GM23338 (cell line): ENCODE data around the gene RENBP. TPM values are rescaled to one million over a fixed set of nuclear protein-coding genes. Genes with fewer than 3 reads are reported as not detected.

ENCODE experiments used
- ATAC-seq: fragments of 200-7000 bp; cut with Tn5 transposase; 3 replicates; pipeline ENCODE4 v1.9.1; 2020
- DNase-seq: peaks from one replicate; pipeline ENCODE4 v3.0.0-alpha.2; 2015; ENCODE audit warnings: low spot score
- H2AFZ ChIP-seq: fragments of 200-600 bp; sonication (generic); 2 replicates; pipeline ENCODE4 v1.8.0; 2016; ENCODE audit warnings: antibody characterized with exemption, mild to moderate bottlenecking, moderate library complexity
- H3F3A ChIP-seq: fragments of 200-600 bp; sonication (generic); replicated peaks from 2 replicates; pipeline ENCODE4 v1.8.0; 2017; ENCODE audit warnings: antibody characterized with exemption, mixed run types, low read depth
- H3K27ac ChIP-seq: fragments of 200-600 bp; sonication (generic); 2 replicates; pipeline ENCODE4 v1.6.1; 2016; ENCODE audit warnings: low read depth
- H3K27me3 ChIP-seq: fragments of 200-600 bp; sonication (generic); 2 replicates; pipeline ENCODE4 v1.8.0; 2016; ENCODE audit warnings: mild to moderate bottlenecking, mixed run types, moderate library complexity; ENCODE audit not compliant: insufficient read depth
- H3K36me3 ChIP-seq: fragments of 200-600 bp; sonication (generic); 2 replicates; pipeline ENCODE4 v1.8.0; 2016; ENCODE audit warnings: mild to moderate bottlenecking; ENCODE audit not compliant: insufficient read depth
- H3K4me1 ChIP-seq: fragments of 200-600 bp; sonication (generic); 2 replicates; pipeline ENCODE4 v1.8.0; 2016; ENCODE audit warnings: mild to moderate bottlenecking, moderate library complexity; ENCODE audit not compliant: insufficient read depth
- H3K4me2 ChIP-seq: fragments of 200-600 bp; sonication (generic); 2 replicates; pipeline ENCODE4 v1.7.1; 2017; ENCODE audit warnings: mixed run types
- H3K4me3 ChIP-seq: fragments of 200-600 bp; sonication (generic); 2 replicates; pipeline ENCODE4 v1.6.1; 2016; ENCODE audit warnings: mixed run types
- H3K79me2 ChIP-seq: fragments of 200-600 bp; sonication (generic); replicated peaks from 2 replicates; pipeline ENCODE4 v1.8.0; 2017; ENCODE audit warnings: mild to moderate bottlenecking; ENCODE audit not compliant: insufficient read depth
- H3K9me2 ChIP-seq: fragments of 200-600 bp; sonication (generic); 2 replicates; pipeline ENCODE4 v1.8.0; 2017; ENCODE audit not compliant: insufficient read depth
- H4K20me1 ChIP-seq: fragments of 200-600 bp; sonication (generic); replicated peaks from 2 replicates; pipeline ENCODE4 v1.8.0; 2017; ENCODE audit warnings: mild to moderate bottlenecking; ENCODE audit not compliant: insufficient read depth
- H3K27ac Mint-ChIP-seq: 2 replicates; pipeline ENCODE4 v1.8.0; 2020; ENCODE audit warnings: inconsistent platforms, mild to moderate bottlenecking, moderate library complexity, mixed read lengths
- H3K27me3 Mint-ChIP-seq: 3 replicates; pipeline ENCODE4 v1.8.0; 2022; ENCODE audit warnings: low read depth, mild to moderate bottlenecking, moderate library complexity, mixed read lengths, inconsistent platforms; ENCODE audit not compliant: insufficient read depth, poor library complexity
- H3K36me3 Mint-ChIP-seq: 3 replicates; pipeline ENCODE4 v1.8.0; 2021; ENCODE audit warnings: low read depth, mild to moderate bottlenecking, inconsistent platforms, moderate library complexity, mixed read lengths
- H3K4me1 Mint-ChIP-seq: 3 replicates; pipeline ENCODE4 v1.8.0; 2020; ENCODE audit warnings: mild to moderate bottlenecking, inconsistent platforms, mixed read lengths
- H3K4me3 Mint-ChIP-seq: 3 replicates; pipeline ENCODE4 v1.8.0; 2021; ENCODE audit warnings: moderate library complexity, mild to moderate bottlenecking, inconsistent platforms, mixed read lengths
- H3K9me3 Mint-ChIP-seq: 3 replicates; pipeline ENCODE4 v1.8.0; 2020; ENCODE audit warnings: moderate library complexity, mild to moderate bottlenecking, inconsistent platforms, mixed read lengths
- CREB1 ChIP-seq: fragments of 250-450 bp; sonication (Bioruptor Pico); IDR thresholded peaks from 2 replicates; pipeline ENCODE4 v1.5.0; 2020; ENCODE audit warnings: low read depth, mild to moderate bottlenecking, moderate library complexity
- EZH2 ChIP-seq: fragments of 200-600 bp; sonication (generic); IDR thresholded peaks from one replicate; pipeline ENCODE4 v1.8.0; 2017; ENCODE audit warnings: antibody characterized with exemption, mild to moderate bottlenecking, low read depth; ENCODE audit not compliant: unreplicated experiment
- EZH2phosphoT487 ChIP-seq: fragments of 200-600 bp; sonication (generic); IDR thresholded peaks from one replicate; pipeline ENCODE4 v1.8.1; 2018; ENCODE audit warnings: antibody characterized with exemption; ENCODE audit not compliant: unreplicated experiment
- JUNB ChIP-seq: IDR thresholded peaks from one replicate; pipeline ENCODE4 v1.6.1; 2016; ENCODE audit warnings: antibody characterized with exemption; ENCODE audit not compliant: unreplicated experiment
- NANOG ChIP-seq: IDR thresholded peaks from 2 replicates; pipeline ENCODE4 v1.6.1; 2016; ENCODE audit warnings: antibody characterized with exemption, borderline replicate concordance
- POLR2AphosphoS5 ChIP-seq: IDR thresholded peaks from 2 replicates; pipeline ENCODE4 v1.6.1; 2016; ENCODE audit warnings: antibody characterized with exemption, low read depth
- STAT1 ChIP-seq: IDR thresholded peaks from one replicate; pipeline ENCODE4 v1.6.1; 2016; ENCODE audit warnings: antibody characterized with exemption; ENCODE audit not compliant: unreplicated experiment
- ZNF114 ChIP-seq: fragments of 250-450 bp; sonication (Bioruptor Pico); IDR thresholded peaks from 2 replicates; pipeline ENCODE4 v1.5.0; 2020; ENCODE audit warnings: mild to moderate bottlenecking, moderate library complexity
- ZNF331 ChIP-seq: fragments of 250-450 bp; sonication (Bioruptor Pico); IDR thresholded peaks from 2 replicates; pipeline ENCODE4 v1.5.0; 2020; ENCODE audit warnings: low read depth, mild to moderate bottlenecking, moderate library complexity
- polyA plus RNA-seq: library from polyadenylated mRNA; unstranded; fragments of >200 nt; fragmentation: Nextera tagmentation; extraction: Ambion mirVana; gene quantifications from 2 replicates; pipeline ENCODE4 v1.2.1, GENCODE V29; 2016
- total RNA-seq: library from RNA; depleted of rRNA; stranded (reverse); fragments of >200 nt; shearing (Covaris generic); gene quantifications from 2 replicates; pipeline ENCODE4 v1.2.3, GENCODE V29; 2014
- TF ChIP-seq, protein P1 (sequence below), 2 experiments: fragments of 200-600 bp in 1 of 2; sonication (generic) in 1 of 2; conservative IDR thresholded peaks; 2 replicates each; pipeline versions ENCODE4 v1.5.1 to v1.6.1; 2016 to 2017; ENCODE audit warnings: antibody characterized with exemption in 2 of 2, low read depth in 2 of 2, mild to moderate bottlenecking in 2 of 2, moderate library complexity in 1 of 2
- TF ChIP-seq, protein P2 (sequence below): fragments of 250-450 bp; sonication (Bioruptor Pico); IDR thresholded peaks from 2 replicates; pipeline ENCODE4 v1.5.0; 2020; ENCODE audit warnings: mild to moderate bottlenecking, moderate library complexity
- TF ChIP-seq, protein P3 (sequence below): IDR thresholded peaks from 2 replicates; pipeline ENCODE4 v1.6.1; 2016; ENCODE audit warnings: antibody characterized with exemption
- TF ChIP-seq, protein P4 (sequence below): IDR thresholded peaks from one replicate; pipeline ENCODE4 v1.6.1; 2018; ENCODE audit warnings: antibody characterized with exemption; ENCODE audit not compliant: unreplicated experiment

RENBP gene
- total and polyA plus RNA-seq, 2 experiments from 2014 or later, result 2.0 to 10.3 TPM

DNA sequence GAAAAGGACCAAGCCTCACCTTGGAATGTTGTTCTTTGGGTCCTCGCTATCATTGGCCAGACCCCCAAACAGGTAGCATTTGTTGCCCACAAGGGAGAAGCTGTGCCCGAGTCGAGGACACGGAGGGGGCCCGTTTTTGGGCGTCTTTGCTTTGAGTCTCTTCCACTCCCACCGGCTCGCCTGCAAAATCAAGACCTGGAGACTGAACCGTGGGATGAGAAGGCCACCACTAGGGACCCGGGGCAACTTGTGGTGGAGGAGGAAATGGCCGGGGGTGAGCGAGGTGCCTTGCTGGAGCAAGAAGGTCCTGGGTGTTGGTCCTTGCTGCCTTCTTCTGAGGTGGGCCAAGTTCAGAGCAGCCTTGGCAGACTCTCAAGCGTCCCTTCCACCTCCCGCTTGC is 19.7 kb upstream of the RENBP start:
- DNase-seq (no peak), ATAC-seq (no peak)
- peaks cover 12% of the 10 kb centered on the region for H3K4me1 ChIP-seq
- H3K79me2 ChIP-seq, result peaks cover 63% of the 10 kb centered on the region
- H3K9me3 Mint-ChIP-seq, result no peaks in the 10 kb centered on the region; the same call in 2 of the 3 replicates
- H2AFZ ChIP-seq, result no peak overlapping the region
- no peaks in the 10 kb centered on the region for H3F3A ChIP-seq
- H4K20me1 ChIP-seq, result peaks cover 17% of the 10 kb centered on the region
- H3K36me3 ChIP-seq, result no peaks in the 10 kb centered on the region
- TF ChIP-seq, protein P1, sequence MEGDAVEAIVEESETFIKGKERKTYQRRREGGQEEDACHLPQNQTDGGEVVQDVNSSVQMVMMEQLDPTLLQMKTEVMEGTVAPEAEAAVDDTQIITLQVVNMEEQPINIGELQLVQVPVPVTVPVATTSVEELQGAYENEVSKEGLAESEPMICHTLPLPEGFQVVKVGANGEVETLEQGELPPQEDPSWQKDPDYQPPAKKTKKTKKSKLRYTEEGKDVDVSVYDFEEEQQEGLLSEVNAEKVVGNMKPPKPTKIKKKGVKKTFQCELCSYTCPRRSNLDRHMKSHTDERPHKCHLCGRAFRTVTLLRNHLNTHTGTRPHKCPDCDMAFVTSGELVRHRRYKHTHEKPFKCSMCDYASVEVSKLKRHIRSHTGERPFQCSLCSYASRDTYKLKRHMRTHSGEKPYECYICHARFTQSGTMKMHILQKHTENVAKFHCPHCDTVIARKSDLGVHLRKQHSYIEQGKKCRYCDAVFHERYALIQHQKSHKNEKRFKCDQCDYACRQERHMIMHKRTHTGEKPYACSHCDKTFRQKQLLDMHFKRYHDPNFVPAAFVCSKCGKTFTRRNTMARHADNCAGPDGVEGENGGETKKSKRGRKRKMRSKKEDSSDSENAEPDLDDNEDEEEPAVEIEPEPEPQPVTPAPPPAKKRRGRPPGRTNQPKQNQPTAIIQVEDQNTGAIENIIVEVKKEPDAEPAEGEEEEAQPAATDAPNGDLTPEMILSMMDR (conservative IDR thresholded peaks at IDR 0.05; ENCODE audit: low read depth in 2 of 2), result no peak
- TF ChIP-seq, protein P2, sequence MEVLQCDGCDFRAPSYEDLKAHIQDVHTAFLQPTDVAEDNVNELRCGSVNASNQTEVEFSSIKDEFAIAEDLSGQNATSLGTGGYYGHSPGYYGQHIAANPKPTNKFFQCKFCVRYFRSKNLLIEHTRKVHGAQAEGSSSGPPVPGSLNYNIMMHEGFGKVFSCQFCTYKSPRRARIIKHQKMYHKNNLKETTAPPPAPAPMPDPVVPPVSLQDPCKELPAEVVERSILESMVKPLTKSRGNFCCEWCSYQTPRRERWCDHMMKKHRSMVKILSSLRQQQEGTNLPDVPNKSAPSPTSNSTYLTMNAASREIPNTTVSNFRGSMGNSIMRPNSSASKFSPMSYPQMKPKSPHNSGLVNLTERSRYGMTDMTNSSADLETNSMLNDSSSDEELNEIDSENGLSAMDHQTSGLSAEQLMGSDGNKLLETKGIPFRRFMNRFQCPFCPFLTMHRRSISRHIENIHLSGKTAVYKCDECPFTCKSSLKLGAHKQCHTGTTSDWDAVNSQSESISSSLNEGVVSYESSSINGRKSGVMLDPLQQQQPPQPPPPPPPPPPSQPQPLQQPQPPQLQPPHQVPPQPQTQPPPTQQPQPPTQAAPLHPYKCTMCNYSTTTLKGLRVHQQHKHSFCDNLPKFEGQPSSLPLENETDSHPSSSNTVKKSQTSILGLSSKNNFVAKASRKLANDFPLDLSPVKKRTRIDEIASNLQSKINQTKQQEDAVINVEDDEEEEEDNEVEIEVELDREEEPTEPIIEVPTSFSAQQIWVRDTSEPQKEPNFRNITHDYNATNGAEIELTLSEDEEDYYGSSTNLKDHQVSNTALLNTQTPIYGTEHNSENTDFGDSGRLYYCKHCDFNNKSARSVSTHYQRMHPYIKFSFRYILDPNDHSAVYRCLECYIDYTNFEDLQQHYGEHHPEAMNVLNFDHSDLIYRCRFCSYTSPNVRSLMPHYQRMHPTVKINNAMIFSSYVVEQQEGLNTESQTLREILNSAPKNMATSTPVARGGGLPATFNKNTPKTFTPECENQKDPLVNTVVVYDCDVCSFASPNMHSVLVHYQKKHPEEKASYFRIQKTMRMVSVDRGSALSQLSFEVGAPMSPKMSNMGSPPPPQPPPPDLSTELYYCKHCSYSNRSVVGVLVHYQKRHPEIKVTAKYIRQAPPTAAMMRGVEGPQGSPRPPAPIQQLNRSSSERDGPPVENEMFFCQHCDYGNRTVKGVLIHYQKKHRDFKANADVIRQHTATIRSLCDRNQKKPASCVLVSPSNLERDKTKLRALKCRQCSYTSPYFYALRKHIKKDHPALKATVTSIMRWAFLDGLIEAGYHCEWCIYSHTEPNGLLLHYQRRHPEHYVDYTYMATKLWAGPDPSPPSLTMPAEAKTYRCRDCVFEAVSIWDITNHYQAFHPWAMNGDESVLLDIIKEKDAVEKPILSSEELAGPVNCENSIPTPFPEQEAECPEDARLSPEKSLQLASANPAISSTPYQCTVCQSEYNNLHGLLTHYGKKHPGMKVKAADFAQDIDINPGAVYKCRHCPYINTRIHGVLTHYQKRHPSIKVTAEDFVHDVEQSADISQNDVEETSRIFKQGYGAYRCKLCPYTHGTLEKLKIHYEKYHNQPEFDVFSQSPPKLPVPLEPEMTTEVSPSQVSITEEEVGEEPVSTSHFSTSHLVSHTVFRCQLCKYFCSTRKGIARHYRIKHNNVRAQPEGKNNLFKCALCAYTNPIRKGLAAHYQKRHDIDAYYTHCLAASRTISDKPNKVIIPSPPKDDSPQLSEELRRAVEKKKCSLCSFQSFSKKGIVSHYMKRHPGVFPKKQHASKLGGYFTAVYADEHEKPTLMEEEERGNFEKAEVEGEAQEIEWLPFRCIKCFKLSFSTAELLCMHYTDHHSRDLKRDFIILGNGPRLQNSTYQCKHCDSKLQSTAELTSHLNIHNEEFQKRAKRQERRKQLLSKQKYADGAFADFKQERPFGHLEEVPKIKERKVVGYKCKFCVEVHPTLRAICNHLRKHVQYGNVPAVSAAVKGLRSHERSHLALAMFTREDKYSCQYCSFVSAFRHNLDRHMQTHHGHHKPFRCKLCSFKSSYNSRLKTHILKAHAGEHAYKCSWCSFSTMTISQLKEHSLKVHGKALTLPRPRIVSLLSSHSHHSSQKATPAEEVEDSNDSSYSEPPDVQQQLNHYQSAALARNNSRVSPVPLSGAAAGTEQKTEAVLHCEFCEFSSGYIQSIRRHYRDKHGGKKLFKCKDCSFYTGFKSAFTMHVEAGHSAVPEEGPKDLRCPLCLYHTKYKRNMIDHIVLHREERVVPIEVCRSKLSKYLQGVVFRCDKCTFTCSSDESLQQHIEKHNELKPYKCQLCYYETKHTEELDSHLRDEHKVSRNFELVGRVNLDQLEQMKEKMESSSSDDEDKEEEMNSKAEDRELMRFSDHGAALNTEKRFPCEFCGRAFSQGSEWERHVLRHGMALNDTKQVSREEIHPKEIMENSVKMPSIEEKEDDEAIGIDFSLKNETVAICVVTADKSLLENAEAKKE (CRISPR knock-in tag), result no peak
- no peak for TF ChIP-seq CREB1 (CRISPR knock-in tag)
- no peak for TF ChIP-seq POLR2AphosphoS5
- TF ChIP-seq EZH2phosphoT487, result no peak
- TF ChIP-seq, protein P3, sequence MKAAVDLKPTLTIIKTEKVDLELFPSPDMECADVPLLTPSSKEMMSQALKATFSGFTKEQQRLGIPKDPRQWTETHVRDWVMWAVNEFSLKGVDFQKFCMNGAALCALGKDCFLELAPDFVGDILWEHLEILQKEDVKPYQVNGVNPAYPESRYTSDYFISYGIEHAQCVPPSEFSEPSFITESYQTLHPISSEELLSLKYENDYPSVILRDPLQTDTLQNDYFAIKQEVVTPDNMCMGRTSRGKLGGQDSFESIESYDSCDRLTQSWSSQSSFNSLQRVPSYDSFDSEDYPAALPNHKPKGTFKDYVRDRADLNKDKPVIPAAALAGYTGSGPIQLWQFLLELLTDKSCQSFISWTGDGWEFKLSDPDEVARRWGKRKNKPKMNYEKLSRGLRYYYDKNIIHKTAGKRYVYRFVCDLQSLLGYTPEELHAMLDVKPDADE, result no peak
- TF ChIP-seq STAT1, result no peak
- TF ChIP-seq EZH2, result no peak
- TF ChIP-seq ZNF331, result no peak
- TF ChIP-seq ZNF114, result no peak
- TF ChIP-seq, protein P4, sequence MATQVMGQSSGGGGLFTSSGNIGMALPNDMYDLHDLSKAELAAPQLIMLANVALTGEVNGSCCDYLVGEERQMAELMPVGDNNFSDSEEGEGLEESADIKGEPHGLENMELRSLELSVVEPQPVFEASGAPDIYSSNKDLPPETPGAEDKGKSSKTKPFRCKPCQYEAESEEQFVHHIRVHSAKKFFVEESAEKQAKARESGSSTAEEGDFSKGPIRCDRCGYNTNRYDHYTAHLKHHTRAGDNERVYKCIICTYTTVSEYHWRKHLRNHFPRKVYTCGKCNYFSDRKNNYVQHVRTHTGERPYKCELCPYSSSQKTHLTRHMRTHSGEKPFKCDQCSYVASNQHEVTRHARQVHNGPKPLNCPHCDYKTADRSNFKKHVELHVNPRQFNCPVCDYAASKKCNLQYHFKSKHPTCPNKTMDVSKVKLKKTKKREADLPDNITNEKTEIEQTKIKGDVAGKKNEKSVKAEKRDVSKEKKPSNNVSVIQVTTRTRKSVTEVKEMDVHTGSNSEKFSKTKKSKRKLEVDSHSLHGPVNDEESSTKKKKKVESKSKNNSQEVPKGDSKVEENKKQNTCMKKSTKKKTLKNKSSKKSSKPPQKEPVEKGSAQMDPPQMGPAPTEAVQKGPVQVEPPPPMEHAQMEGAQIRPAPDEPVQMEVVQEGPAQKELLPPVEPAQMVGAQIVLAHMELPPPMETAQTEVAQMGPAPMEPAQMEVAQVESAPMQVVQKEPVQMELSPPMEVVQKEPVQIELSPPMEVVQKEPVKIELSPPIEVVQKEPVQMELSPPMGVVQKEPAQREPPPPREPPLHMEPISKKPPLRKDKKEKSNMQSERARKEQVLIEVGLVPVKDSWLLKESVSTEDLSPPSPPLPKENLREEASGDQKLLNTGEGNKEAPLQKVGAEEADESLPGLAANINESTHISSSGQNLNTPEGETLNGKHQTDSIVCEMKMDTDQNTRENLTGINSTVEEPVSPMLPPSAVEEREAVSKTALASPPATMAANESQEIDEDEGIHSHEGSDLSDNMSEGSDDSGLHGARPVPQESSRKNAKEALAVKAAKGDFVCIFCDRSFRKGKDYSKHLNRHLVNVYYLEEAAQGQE, result no peak
- TF ChIP-seq NANOG, result no peak
- TF ChIP-seq JUNB, result no peak
- no peak overlapping the region for H3K4me3 ChIP-seq
- H3K27ac ChIP-seq, result no peak overlapping the region
- H3K9me2 ChIP-seq, result no peaks in the 10 kb centered on the region
- no peak overlapping the region for H3K27ac Mint-ChIP-seq
- no peak overlapping the region for H3K4me2 ChIP-seq
- peaks cover 19% of the 10 kb centered on the region for H3K4me1 Mint-ChIP-seq
- no peak overlapping the region for H3K4me3 Mint-ChIP-seq
- H3K27me3 Mint-ChIP-seq, result peaks cover 14% of the 10 kb centered on the region
- H3K27me3 ChIP-seq, result no peaks in the 10 kb centered on the region
- peaks cover 56% of the 10 kb centered on the region for H3K36me3 Mint-ChIP-seq
